ENCODE results near the gene SDS. TPM values are rescaled to one million over a fixed set of nuclear protein-coding genes. Genes with fewer than 3 reads are reported as not detected.

SDS gene
- total and polyA plus RNA-seq, 2 of the 13 experiments (the other 11 are each of a cell fraction or from before 2014, with no cell fraction given) = not detected

DNA sequence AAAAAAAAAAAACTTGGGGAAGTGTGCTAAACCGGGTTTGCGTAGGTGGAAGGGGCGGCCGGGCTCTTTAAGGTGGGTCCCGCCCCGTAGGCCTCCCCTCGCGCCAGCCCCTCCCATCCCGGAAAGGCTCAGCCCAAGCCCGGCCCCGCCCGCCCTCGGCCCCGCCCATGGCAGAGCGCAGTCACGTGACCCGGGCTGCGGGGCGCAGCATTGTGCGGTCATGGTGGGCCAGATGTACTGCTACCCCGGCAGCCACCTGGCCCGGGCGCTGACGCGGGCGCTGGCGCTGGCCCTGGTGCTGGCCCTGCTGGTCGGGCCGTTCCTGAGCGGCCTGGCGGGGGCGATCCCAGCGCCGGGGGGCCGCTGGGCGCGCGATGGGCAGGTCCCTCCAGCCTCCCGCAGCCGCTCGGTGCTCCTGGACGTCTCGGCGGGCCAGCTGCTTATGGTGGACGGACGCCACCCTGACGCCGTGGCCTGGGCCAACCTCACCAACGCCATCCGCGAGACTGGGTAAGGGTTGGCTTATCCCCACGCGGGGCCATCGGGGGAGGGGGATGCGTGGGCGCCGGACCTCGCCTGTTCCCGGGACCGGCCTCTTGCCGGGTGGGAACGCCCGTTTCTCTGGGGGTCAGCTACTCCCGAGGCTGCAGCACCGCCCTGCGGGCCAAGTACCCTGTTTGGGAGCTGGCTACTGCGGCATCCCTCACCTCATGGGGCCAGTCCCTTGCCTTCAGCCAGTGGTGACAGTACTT lies 45.1 kb downstream of the SDS start, which contains the start of gene PLBD2 (continued):
- TF ChIP-seq ZBTB34 (CRISPR knock-in tag; IDR thresholded peaks at IDR 0.05) (no peak), ZNF724P (CRISPR knock-in tag; IDR thresholded peaks at IDR 0.05; ENCODE audit: borderline replicate concordance) (peak; percentile 32; the same call in 1 of the 2 replicates), MXD1 (CRISPR knock-in tag; IDR thresholded peaks at IDR 0.05) (peak; percentile 54; the same call in 1 of the 2 replicates), MTA1 (CRISPR knock-in tag; IDR thresholded peaks at IDR 0.05; ENCODE audit: borderline replicate concordance) (peak; percentile 60; the same call in 1 of the 2 replicates), ASH2L (IDR thresholded peaks at IDR 0.05; ENCODE audit: insufficient read length, low read depth, low read length) (peak; percentile 38), HOXA5 (CRISPR knock-in tag; IDR thresholded peaks at IDR 0.05) (no peak), MYPOP (CRISPR knock-in tag; IDR thresholded peaks at IDR 0.05) (0 out of 2 replicates have a peak, but pooled peaks have one; percentile 60), GATAD1 (CRISPR knock-in tag; IDR thresholded peaks at IDR 0.05) (peak; percentile 59), ETV5 (CRISPR knock-in tag; IDR thresholded peaks at IDR 0.05; ENCODE audit: borderline replicate concordance) (peak; percentile 36; the same call in 1 of the 2 replicates), MTA3 (CRISPR knock-in tag; IDR thresholded peaks at IDR 0.05) (no peak), MAF1 (CRISPR knock-in tag; IDR thresholded peaks at IDR 0.05; ENCODE audit: borderline replicate concordance) (no peak), ZNF766 (CRISPR knock-in tag; IDR thresholded peaks at IDR 0.05; ENCODE audit: borderline replicate concordance) (no peak), GTF3A (CRISPR knock-in tag; conservative IDR thresholded peaks at IDR 0.05) (no peak), REL (CRISPR knock-in tag; conservative IDR thresholded peaks at IDR 0.05) (no peak), ZBTB20 (CRISPR knock-in tag; IDR thresholded peaks at IDR 0.05; ENCODE audit: borderline replicate concordance, low read depth) (no peak), ZIK1 (CRISPR knock-in tag; IDR thresholded peaks at IDR 0.05; ENCODE audit: borderline replicate concordance, low read depth) (peak; percentile 67; the same call in 1 of the 2 replicates), CBX2 (IDR thresholded peaks at IDR 0.05; ENCODE audit: low read depth, low read length) (no peak), CBX2 (CRISPR knock-in tag; IDR thresholded peaks at IDR 0.05; ENCODE audit: low read depth) (no peak), WIZ (CRISPR knock-in tag; IDR thresholded peaks at IDR 0.05) (no peak)
- TF ChIP-seq, protein P1, sequence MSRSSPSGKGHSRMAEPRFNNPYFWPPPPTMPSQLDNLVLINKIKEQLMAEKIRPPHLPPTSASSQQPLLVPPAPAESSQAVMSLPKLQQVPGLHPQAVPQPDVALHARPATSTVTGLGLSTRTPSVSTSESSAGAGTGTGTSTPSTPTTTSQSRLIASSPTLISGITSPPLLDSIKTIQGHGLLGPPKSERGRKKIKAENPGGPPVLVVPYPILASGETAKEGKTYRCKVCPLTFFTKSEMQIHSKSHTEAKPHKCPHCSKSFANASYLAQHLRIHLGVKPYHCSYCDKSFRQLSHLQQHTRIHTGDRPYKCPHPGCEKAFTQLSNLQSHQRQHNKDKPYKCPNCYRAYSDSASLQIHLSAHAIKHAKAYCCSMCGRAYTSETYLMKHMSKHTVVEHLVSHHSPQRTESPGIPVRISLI (CRISPR knock-in tag; IDR thresholded peaks at IDR 0.05; ENCODE audit: borderline replicate concordance) = peak; percentile 13
- TF ChIP-seq, protein P2, sequence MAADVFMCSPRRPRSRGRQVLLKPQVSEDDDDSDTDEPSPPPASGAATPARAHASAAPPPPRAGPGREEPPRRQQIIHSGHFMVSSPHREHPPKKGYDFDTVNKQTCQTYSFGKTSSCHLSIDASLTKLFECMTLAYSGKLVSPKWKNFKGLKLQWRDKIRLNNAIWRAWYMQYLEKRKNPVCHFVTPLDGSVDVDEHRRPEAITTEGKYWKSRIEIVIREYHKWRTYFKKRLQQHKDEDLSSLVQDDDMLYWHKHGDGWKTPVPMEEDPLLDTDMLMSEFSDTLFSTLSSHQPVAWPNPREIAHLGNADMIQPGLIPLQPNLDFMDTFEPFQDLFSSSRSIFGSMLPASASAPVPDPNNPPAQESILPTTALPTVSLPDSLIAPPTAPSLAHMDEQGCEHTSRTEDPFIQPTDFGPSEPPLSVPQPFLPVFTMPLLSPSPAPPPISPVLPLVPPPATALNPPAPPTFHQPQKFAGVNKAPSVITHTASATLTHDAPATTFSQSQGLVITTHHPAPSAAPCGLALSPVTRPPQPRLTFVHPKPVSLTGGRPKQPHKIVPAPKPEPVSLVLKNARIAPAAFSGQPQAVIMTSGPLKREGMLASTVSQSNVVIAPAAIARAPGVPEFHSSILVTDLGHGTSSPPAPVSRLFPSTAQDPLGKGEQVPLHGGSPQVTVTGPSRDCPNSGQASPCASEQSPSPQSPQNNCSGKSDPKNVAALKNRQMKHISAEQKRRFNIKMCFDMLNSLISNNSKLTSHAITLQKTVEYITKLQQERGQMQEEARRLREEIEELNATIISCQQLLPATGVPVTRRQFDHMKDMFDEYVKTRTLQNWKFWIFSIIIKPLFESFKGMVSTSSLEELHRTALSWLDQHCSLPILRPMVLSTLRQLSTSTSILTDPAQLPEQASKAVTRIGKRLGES (CRISPR knock-in tag; IDR thresholded peaks at IDR 0.05; ENCODE audit: borderline replicate concordance) = no peak
